HEK293T (cell line): ENCODE measurements around the gene ZBTB17.

Experiments
- BHLHE40 ChIP-seq: fragments of 450-650 bp; IDR thresholded peaks from 2 replicates; pipeline ENCODE4 v1.6.1; 2016; ENCODE audit warnings: mild to moderate bottlenecking, moderate library complexity, borderline replicate concordance
- CTBP1 ChIP-seq: fragments of 450-650 bp; IDR thresholded peaks from 2 replicates; pipeline ENCODE4 v1.6.1; 2016; ENCODE audit warnings: borderline replicate concordance
- ELF4 ChIP-seq: fragments of 450-650 bp; IDR thresholded peaks from 2 replicates; pipeline ENCODE4 v1.6.1; 2017; ENCODE audit warnings: antibody characterized with exemption
- FOXM1 ChIP-seq: fragments of 450-650 bp; IDR thresholded peaks from 2 replicates; pipeline ENCODE4 v1.6.1; 2017; ENCODE audit warnings: mild to moderate bottlenecking, borderline replicate concordance
- HDGF ChIP-seq: fragments of 450-650 bp; IDR thresholded peaks from 2 replicates; pipeline ENCODE4 v1.6.1; 2017; ENCODE audit warnings: antibody characterized with exemption, borderline replicate concordance
- L3MBTL2 ChIP-seq: fragments of 450-650 bp; conservative IDR thresholded peaks from 2 replicates; pipeline ENCODE4 v1.6.1; 2016; ENCODE audit warnings: mild to moderate bottlenecking
- SP1 ChIP-seq: fragments of 450-650 bp; IDR thresholded peaks from 2 replicates; pipeline ENCODE4 v1.6.1; 2017
- SUZ12 ChIP-seq: fragments of 450-650 bp; IDR thresholded peaks from 2 replicates; pipeline ENCODE4 v1.6.1; 2016; ENCODE audit warnings: mild to moderate bottlenecking
- TARDBP ChIP-seq: fragments of 450-650 bp; IDR thresholded peaks from 2 replicates; pipeline ENCODE4 v1.6.1; 2016
- ZNF384 ChIP-seq: fragments of 450-650 bp; IDR thresholded peaks from 2 replicates; pipeline ENCODE4 v1.6.1; 2016
- TF ChIP-seq, protein P1 (sequence below): fragments of 450-650 bp; IDR thresholded peaks from 2 replicates; pipeline ENCODE4 v1.6.1; 2016

- TF ChIP-seq ELF4 (no peak), SP1 (no peak), BHLHE40 (no peak), FOXM1 (no peak), ZNF384 (no peak), TARDBP (no peak), CTBP1 (no peak), HDGF (no peak), L3MBTL2 (no peak), SUZ12 (no peak)
- TF ChIP-seq, protein P1, sequence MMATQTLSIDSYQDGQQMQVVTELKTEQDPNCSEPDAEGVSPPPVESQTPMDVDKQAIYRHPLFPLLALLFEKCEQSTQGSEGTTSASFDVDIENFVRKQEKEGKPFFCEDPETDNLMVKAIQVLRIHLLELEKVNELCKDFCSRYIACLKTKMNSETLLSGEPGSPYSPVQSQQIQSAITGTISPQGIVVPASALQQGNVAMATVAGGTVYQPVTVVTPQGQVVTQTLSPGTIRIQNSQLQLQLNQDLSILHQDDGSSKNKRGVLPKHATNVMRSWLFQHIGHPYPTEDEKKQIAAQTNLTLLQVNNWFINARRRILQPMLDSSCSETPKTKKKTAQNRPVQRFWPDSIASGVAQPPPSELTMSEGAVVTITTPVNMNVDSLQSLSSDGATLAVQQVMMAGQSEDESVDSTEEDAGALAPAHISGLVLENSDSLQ, result no peak
Observed at GRCh38 chr1:15916417-15916816, 59.5 kb downstream of the ZBTB17 start.
